HG02798 (cell line): ENCODE data around the gene ANGPTL7.
"Not testable (repeated sequence)": the region's sequence is repeated elsewhere in the genome, so short reads cannot be mapped to it uniquely, and the experiment has no call there.

Experiments
- ATAC-seq: cut with Tn5 transposase; IDR thresholded peaks from one replicate; pipeline ENCODE4 v1.9.1; 2021; ENCODE audit warnings: mild to moderate bottlenecking; ENCODE audit not compliant: unreplicated experiment, poor library complexity

Gene ANGPTL7

DNA sequence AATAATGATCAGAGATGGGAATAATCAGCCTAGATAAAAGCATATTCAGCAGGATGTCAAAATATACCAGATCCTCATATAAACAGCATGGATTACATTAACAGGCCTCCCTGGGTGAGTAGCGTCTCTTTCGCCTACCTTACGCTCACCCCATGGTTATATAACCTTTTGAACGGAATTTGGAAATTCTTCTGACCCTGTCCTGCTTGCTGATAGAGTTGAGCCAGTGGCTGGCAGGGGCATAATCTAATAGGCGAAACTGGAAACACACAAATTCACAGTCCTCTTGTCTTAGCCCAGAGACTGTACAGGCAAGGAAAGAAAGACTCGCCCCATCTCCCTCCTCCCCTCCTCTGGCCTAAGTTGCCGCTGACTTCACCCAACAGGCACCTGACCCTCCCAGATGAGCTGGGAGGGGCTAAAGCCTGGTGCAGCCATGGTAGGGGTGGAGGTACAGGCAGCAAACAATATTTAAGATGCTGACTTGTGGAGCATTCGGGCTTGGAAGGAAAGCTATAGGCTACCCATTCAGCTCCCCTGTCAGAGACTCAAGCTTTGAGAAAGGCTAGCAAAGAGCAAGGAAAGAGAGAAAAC, at the start of gene ANGPTL7:
ANGPTL7 (plus strand) TSS at position 498 of the 594 bp plus-strand sequence. CDS start 225 bp downstream, outside the sequence.
- ATAC-seq: no peak

DNA sequence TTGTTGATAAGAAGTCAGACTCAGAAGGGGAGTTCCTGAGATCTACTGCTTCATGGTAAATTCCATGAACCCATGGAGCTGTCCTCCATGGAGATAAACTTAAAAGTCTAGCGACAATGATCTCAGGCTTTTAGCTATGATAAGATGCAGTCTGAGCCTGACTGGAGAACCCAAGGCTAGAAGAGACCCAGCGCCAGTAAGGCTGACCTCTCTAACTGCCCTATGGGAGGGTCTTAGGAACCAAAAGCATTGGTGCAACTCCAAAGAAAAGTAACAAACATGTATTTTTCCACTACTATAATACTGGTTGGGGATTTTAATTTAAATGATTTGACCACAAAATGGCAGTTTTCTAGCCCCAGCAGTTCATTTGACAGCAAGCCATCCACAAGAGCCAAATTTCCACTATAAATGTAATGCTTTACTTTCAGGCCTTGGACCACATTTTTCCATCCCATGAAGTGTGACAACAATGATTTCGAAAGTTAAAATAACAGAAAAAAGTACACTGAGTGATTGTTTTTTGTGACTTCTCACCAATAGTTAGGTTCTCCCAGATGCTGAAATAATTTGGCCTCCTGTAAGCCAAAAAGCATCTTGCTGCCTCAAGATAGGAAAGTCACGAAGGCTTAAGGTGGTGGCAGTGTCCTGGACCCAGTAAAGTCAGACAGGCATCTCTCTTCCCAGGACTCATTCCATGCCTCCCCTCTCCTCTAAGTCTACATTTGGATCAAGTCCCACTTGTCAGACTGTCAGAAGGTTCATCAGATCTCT, 46.4 kb upstream of the ANGPTL7 start:
- no peak for ATAC-seq

GRCh38 chr1:11143401-11143800, 45.8 kb upstream of the ANGPTL7 start:
- no peak for ATAC-seq

- ATAC-seq: no peak
Observed at GRCh38 chr1:11143907-11144306, 45.2 kb upstream of the ANGPTL7 start.

DNA sequence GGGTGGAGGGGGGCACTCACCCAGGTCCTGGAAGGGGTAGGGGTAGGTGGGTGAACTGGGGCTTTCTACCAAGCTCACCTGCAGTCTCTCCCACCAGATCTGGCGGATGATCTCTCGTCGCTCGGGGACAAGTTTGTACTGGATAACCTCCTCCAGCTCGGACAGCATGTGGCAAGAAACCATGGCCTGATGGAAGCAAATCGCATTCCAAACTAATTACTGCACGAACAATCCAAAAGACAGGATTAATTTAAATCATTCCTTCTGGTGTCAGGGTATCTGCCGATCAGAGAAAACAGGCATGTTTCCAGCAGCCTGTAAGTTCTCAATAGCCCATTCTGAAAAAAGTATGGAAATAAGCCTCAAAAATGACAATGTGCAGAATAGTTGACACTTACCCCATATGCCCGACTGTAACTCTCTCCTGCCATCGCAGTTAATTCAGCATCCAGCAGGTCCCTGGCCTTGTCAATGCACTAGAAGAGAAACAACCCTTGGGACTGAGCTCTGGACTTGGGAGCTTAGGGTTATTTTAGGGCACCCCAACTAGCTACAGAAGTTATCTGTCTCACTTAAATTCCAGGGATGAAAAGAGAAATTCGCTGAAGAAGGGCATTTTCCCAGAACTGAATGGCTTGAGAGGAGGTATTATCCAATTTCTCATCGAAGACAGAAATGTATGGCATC, 44.4 kb upstream of the ANGPTL7 start:
- ATAC-seq: no peak

DNA sequence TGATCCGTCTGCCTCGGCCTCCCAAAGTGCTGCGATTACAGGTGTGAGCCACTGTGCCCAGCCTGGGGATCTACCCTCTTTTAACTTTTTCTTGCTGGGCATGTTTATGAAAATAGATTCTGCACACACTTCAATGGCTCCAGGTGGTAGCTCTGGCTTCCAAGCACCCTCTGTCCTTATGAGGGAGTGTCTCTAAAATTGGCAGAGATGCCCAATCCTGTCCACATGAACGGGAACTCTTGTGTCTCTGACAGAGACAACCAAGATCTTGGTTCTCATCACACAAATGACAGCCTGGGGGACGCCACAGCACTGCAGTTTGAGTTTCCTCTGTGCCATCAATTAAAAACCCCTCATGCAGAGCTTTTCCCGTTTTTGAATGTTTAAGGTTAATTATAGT, 43.4 kb upstream of the ANGPTL7 start:
- no peak for ATAC-seq

DNA sequence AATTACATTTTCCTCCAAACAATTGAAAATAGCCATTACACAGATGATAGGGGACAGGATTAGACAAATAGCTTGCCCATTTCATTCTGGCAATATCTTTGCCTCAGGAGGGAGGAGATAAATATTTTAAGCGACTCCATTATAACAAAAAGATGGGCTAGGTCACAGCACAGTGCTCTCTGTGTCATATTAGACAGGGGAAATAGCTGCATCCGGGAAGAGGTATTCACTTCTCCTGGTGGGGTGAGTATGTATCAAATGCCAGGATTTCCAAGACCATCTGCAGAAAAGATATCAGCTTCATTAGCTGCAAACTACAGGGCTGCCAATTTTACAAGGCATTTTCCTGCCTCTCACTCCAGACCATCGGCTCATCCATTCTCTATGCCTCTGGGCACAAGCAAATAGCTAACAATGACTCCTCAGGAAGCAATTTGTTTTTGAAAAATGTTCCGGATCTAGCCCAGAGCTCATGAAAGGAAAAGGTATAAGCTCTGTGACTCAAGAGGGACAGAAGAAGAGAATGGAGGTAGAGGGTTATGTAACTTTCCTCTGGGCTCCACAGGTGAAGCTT, 41.9 kb upstream of the ANGPTL7 start:
- ATAC-seq: no peak

DNA sequence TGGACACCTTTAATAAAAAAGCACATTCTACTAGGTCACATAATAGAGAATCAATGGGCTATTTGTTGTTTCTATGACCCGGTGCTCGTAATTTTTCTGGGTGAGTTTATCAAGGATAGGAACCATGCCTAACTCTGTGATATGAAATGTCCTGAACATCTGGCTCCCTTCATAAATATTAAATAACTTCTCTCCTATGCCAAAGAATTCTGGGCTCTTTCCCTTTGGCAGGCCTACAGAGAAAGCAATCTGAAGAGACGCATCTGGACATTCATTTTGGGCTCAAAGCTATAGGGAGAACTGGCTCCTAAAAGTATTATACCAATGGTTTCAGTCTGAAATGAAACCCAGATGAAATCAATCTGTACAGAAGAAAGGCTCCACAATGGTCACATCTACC, 38.8 kb upstream of the ANGPTL7 start:
- no peak for ATAC-seq

GRCh38 chr1:11151114-11151513, 38.0 kb upstream of the ANGPTL7 start:
- ATAC-seq: no peak

- no peak for ATAC-seq
Observed at GRCh38 chr1:11151826-11152612, 37.1 kb upstream of the ANGPTL7 start.

- no peak for ATAC-seq
Observed at GRCh38 chr1:11152755-11153154, 36.4 kb upstream of the ANGPTL7 start.

GRCh38 chr1:11153184-11153583, 36.0 kb upstream of the ANGPTL7 start:
- no peak for ATAC-seq

- no peak for ATAC-seq
Observed at GRCh38 chr1:11156441-11156840, 32.7 kb upstream of the ANGPTL7 start.

DNA sequence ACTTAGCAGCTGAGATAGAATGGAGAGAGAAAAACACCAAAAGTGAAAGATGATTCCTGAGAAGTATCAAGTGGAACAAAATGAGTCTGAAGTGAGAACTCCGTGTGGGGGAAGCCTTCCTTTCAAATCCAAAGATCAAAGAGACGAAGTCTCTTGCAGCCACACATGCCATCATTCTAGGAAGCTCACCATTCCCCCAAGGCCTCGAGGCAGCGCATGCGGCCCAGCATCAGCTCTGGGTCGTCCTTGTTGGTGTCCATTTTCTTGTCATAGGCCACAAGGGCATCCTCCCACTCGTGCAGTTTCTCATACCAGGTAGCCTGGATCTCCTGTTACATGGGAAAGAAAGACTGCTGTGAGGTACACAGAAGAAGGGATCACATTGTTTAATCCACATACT, 32.2 kb upstream of the ANGPTL7 start:
- ATAC-seq: no peak

DNA sequence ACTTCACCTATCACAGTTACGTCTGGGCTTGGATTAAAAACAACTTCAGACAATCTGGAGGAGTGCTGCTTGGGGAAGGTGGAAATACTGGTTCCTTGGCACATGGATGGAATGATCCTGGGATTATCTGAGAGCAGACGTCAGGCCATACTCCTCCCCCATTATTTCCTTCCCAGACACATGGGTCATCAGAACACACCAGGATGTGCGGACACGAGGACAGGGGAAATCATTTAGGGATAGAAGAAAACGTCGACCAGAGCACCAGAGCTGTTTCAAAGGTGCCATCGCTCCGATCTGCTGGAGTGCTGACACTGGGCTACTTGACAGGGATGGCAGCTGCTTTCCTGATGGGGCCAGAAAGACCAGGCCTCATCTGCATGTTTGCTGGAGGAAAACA, 31.8 kb upstream of the ANGPTL7 start:
- no peak for ATAC-seq

- no peak for ATAC-seq
Observed at GRCh38 chr1:11157867-11158266, 31.3 kb upstream of the ANGPTL7 start.

DNA sequence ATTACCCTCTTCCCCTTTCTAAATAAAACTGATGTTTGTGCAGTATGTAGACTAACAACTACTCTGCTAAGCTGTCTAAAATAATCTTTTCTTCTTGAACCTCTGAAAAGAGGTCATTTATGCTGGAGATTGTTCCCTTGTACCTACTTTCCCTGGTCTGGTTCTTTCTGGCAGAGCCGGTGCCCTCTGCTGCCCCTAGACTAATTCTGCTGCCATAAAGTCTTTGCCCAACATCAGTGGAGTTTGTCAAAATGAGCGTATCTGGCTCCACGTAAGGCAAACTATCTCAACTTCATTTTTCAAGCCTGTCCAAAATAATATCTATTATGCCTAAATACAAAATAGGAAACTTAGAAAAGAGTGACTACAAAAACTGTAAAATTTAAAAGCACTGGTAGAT, 30.9 kb upstream of the ANGPTL7 start:
- no peak for ATAC-seq

- no peak for ATAC-seq
Observed at GRCh38 chr1:11158720-11159321, 30.3 kb upstream of the ANGPTL7 start.

GRCh38 chr1:11162752-11163151, 26.4 kb upstream of the ANGPTL7 start:
- not testable (repeated sequence) for ATAC-seq

GRCh38 chr1:11166744-11167143, 22.4 kb upstream of the ANGPTL7 start:
- not testable (repeated sequence) for ATAC-seq
